NCI-H2196 (cell line): ENCODE data around the gene DENND1A.
"Not testable (repeated sequence)": the region's sequence is repeated elsewhere in the genome, so short reads cannot be mapped to it uniquely, and the experiment has no call there.

Experiments
- DNase-seq: peaks from one replicate; lab custom pipeline; 2025; ENCODE audit not compliant: unreplicated experiment; lab: John Stamatoyannopoulos, UW

The DENND1A gene

DNA sequence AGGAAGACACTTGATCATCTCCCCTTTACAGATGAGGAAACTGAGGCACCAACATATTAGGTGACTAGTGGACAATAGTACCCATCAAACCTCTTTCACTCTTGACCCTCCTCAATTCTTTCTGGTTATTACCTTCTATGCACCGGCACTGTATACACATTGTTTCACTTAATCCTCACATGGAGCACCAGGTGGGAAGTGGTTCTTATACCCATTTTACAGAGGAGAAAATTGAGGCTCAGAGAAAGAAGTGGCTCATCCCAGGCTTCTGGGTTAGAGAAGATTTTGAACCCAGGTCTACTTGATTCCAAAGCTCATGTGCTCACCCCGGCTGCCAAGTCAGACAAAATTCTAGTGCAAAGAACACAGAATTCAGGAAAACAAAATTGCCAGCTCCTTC, 17.4 kb upstream of the DENND1A start:
- DNase-seq, result no peak

DNA sequence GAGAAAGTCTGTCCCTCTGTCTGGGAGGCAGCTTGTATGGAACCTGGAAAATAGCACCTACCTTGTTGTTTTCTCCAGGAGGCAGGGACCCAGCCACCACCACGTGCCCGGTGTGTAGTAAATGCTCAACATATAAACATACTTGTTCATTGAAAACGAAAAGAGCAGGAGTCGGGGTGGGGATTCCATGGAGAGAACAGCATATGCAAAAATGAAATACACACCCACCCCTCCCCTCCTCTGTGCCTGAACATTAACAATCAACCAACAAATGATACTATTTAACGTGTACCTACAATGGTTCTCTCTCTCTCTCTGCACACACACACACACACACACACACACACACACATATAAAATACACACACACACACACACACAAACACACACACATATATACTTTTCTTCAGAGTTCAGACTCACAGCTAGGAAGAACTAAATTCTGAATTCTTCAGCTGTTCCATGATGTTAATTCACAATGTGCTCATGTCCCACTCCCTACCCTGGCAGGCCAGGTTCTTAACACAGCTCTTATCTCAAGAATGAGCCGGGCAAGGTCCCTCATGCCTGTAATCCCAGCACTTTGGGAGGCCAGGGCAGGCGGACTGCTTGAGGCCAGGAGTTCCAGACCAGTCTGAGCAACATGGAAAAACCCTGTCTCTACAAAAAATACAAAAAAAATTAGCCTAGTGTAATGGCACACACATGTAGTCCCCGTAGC, 16.3 kb upstream of the DENND1A start:
- no peak for DNase-seq

DNA sequence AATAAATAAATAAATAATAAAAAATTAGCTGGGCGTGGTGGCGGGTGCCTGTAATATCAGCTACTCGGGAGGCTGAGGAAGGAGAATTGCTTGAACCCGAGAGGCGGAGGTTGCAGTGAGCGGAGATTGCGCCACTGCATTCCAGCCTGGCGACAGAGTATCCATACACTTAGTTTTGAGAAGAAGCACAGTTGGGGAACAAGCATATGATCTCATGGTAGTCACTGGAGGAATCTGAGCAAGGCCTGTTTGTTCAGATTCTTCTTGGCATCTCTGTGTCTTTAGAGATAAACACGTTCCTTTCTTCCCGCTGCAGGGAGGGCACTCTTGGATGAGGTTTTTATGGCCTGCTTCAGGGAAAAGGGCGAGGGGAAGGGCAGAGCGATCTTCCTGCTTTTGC, 15.6 kb upstream of the DENND1A start:
- DNase-seq, result no peak

DNA sequence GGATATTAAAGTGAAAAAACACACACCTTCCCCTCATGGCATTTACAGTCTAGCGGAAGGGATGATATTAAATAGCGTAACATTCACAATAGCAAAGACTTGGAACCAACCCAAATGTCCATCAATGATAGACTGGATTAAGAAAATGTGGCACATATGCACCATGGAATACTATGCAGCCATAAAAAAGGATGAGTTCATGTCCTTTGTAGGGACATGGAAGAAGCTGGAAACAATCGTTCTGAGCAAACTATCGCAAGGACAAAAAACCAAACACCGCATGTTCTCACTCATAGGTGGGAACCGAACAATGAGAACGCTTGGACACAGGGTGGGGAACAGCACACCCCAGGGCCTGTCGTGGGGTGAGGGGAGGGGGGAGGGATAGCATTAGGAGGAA, 14.5 kb upstream of the DENND1A start:
- not testable (repeated sequence) for DNase-seq

DNA sequence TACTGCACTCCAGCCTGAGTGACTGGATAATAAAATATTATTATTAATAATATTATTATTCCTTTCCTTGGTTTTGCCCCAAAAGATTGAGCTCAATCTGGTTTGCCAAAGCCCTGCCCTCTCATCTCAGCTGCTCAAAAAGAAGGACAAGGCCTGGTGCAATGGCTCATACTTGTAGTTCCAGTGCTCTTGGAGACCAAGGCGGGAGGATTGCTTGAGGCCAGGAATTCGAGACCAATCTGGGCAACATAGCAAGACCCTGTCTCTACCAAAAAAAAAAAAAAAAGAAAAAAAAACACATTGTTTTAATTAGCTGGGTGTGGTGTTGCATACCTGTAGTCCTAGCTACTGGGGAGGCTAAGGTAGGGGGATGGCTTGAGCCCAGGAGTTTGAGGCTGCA, 13.7 kb upstream of the DENND1A start:
- DNase-seq, result no peak

DNA sequence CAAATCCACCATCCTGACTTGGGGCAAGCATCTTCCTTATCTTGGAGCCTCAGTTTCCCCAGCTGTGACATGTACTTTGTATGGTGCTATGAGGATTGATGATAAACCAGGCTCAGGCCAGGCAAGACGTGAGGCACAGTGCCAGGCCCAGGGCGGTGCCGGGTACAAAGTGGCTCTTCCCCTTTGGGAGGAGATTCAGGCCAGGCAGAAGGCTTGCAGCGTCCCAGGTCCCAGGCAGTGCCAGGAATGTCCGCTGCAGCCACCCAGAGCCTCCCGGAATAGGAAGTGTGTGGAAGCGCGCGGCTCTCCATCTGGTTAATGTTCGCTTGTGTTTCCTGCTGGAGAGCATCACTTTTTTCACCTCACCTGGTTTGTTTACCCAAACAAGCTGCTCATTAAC, 12.6 kb upstream of the DENND1A start:
- no peak for DNase-seq

DNA sequence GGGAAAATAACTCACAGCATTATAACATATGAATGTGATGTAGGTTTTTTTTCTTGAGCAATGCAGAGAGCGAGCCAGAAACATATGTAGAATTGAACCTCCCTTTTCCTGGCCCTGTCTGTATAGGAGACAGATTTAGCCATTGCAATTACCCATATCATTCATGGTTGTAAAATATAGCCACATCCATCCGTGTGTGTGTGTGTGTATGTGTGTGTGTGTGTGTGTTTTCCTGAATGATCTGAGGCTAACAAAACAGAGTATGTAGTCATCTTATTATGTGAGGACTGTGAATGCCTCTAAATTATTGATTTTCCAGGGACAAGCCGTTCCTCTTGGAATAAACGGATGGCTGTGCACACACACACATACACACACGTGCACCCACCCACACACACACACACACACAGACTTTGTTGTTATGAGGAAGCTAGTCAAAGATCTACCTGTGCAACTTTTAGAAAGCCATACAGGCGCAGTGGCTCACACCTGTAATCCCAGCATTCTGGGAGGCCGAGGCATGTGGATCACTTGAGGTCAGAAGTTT, 11.7 kb upstream of the DENND1A start:
- DNase-seq, result no peak

DNA sequence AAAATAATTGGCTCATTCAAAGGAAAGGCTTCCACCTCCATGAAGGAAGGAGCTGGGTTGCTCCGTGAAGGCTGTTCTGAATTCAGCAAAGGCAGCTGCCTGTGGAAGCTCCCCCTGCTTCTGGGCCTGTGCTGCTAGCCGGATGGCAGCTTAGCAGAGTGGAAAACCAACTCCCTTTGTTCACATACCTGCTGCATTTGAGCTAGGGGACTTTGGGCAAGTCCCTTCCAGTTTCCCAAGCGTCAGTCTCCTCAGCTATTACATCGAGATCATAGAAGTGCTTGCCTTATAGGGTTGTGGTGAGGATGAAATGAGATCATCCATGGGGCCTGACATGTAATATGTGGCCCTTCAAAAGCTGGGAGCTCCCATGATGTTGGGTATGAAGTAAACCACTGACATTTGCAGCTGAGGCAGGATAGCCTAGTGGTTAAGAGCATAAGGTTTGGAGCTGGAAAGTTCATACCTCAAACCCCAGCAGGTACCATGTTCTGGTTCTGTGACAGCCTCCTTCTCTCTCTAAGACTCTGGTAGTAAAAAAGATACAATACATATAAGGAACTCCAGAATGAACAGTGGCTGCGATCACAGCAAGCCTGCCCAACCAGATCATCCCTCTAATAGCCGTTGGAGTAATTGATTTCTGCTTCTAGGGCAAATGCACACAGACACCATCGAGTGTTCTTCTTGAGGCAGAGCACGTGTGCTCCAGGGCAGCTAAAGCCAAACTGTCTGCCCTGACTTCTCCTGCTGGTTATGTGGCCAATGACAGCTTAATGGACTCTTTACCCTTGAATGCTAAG, 11.0 kb upstream of the DENND1A start:
- DNase-seq, result no peak

DNA sequence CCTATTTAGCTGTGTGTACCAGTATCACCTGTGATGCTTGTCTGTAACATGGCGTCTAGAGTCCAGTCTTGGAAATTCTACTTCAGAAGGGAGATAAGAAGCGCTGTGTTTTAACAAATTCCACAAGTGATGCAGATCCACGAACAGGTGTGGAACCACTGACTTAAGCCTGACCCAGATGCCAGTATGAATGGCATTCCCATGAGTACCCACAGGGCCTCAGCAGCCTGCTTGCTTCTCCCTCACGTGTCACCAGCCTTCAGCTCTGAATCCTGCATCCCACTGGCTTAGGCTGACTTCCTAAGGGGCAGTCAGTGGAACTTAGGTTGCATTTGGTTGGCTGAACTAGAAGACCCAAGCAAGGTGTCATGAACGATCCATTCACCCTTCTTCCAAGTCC, 8.5 kb upstream of the DENND1A start:
- DNase-seq, result no peak

DNA sequence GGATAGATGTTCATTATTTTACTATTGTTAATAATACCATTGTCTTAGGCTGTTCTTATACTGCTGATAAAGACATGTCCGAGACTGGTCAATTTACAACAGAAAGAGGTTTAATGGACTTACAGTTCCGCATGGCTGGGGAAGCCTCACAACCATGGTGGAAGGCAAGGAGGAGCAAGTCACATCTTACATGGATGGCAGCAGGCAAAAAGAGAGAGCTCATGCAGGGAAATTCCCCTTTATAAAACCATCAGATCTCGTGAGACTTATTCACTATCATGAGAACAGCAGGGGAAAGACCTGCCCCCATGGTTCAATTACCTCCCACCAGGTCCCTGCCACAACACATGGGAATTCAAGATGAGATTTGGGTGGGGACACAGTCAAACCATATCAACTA, 6.6 kb upstream of the DENND1A start:
- not testable (repeated sequence) for DNase-seq

DNA sequence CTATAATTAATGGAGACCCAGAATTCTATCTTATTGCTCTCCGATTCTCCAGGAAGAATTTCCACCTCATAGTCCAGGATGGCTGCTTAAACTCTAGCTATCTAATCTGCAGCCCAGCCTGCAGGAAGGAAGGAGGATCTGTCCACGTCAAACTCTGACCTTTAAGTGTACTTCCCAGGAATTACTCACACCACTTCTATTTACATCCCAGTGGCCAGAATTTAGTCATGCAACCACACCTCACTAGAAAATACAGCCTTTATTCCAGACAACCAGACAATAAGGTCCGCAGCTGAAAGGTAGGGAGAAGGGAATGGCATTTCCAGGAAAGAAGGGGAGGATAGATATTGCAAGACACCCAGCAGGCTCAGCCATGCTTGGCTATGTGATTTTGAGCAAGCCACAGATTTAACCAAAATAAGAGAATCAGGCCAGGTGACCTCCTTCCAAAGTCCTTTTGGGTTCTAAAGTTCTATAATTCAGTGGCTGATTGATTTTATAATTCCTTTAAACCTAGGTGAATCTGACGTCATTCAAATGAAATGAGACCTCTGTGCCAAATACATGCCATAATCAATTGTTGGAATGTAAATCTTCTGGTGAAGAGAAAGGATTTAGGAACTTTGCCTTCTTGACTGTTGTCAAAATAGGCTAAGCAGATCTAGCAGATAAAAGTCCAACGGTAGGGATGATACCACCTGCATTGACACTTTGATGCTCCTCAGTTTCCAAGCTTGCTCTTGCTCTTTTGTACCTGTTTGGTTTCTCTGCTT, 3.7 kb upstream of the DENND1A start:
- no peak for DNase-seq

DNA sequence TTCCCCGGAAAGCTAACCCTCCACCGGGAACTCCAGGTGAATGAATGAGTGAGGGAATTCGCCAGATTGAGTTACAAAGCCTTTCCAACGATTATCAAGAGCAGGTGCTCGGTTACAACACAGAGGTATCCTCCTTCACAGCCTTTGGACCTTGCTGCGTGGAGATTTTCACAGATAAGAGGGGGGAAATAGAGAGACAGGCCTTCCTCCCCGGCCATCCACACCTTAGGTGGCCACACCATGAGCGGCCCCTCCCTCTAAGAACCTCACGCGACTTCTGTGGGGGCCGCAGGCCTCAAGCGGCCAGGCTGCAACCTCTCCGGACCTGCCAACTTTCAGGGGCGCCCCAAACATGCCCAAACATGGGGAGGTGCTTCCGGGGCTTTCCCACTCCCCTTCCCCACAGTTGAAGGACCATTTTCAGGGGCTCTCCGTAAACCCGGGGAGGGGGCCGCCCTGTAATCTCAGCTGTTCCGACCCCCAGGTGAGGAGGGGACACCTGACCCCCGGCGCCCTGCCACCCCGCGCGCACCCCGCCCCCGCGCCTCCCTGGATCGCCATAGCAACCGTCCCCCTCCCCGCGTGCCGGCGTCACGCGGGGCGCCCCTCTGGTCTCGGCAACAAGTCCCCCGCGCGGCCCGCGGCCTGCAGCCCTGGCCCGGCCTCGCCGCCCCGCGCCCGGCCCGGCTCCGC, 603 bp downstream of the DENND1A start:
- peak; percentile 16 for DNase-seq

DNA sequence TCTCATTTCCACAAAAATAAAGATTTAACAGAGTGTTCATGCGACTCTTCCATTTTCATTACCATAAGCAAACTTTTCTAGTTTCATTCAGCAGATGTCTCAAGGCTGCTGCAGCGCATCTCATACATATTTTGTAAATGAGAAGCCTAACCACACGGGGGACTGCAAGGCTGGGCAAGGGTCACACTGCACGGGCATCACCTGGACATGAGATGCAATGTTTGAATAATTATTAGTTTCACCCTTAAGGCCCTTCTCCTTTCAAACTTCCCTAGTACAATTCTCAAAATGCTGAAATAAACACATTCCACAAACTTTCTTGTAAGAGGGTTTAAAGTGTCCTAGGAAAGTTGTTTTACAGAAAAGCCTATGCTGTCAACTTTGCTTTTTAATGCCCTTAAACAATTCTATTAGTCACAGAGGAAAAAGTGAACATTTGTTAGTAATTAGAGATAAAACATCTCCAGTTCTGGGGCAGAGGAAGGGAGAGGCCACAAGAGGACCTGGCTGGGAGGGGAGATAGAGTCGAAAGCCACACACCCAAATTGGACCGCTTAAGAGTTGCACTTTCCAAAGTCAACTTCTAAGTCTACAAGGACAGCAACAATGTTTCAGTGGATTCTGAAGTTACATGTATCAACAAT, 1.3 kb downstream of the DENND1A start:
- DNase-seq, result no peak

DNA sequence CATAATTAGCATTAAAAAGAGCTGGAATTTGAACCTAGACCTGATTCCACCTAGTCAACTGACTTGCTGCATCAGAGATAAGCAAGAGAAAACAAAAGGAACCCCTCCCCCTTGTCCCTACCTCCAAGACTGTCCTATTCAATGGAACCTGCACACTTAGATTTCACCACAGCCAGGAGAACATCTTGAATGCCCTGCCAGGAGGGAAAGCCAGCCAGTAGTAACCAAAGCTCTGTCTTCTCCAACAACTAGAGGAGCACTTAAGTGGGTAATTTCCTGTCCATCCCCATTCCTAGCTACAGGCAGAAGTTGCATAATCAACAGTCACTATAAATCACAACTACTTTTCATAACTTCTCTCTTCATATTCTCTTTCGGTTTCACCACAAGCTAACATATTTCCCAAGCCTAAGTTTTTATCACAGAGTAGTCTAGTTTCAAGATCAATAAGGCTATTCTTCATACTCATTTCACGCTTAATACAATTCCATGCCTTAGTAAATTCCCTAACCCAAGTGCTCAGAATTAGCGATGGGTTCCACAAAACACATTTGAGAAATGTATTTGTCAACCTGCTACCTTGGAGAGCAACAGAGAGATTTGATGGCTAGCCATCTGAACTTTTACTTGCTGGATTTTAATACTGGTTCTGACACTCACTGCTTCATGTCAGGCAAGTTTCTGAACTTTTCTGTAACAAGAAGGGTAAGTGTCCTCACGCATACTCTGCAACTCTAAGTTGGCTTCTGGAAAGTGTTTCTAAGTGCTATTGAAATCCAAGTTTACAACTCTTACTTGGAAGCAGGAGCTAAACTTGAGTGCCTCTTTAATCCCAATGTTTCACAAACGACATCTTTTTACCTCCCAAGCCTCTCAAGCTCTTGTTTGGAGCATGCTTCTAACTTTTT, 2.0 kb downstream of the DENND1A start:
- DNase-seq, result no peak

DNA sequence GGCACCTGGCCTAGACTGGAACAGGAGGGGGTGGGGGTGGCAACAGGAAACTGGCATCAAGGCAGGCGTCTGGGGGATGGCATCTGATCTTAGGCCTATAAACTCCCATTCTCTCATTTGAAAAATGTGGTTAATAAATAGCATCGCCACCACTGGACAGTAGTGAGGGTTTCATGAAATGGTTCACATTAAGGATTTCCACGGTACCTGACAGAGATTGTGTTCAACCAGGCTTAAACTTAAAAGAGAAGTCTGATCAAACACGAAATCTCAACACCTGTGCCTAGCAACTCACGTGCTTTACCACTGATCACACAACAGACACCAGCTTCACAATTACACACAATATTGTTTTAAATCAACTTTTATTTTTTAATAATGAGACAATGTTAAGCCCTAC, 3.0 kb downstream of the DENND1A start:
- DNase-seq, result no peak

DNA sequence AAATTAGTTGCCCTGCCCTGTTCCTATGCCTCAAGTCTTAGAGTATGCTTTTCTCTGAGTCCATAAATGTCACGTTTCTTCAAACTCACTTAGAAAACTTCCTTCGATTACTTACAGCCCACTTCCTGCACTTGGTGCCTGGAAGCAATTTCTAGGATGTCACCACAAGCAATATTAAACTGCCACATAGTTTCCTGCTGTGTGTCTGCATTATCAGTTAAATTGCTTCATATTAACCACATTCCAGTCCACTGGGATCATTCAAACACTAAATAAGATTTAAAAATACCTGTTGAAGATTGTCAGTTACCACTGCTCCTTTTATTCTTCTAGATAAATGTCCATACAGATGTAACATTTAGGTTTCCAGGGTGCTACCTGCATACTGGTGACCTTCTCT, 4.1 kb downstream of the DENND1A start:
- DNase-seq, result no peak

DNA sequence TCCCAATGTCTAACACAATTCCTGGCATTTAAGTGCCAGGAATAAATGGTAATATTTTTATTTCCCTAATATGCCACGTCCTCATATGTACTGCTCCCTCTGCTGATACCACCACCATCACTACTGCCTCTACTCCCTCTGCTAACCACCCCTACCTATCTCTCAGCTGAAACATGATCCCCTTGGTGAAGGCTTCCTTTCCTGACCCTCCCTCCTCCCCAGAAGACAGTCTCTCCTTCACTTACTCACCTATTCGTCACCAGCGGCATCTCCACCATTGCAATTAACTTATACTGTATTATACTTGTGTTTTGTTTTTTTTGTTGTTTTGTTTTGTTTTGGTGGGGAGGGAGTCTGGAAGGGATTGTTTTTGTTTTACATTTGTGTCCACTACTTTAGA, 4.8 kb downstream of the DENND1A start:
- no peak for DNase-seq

DNA sequence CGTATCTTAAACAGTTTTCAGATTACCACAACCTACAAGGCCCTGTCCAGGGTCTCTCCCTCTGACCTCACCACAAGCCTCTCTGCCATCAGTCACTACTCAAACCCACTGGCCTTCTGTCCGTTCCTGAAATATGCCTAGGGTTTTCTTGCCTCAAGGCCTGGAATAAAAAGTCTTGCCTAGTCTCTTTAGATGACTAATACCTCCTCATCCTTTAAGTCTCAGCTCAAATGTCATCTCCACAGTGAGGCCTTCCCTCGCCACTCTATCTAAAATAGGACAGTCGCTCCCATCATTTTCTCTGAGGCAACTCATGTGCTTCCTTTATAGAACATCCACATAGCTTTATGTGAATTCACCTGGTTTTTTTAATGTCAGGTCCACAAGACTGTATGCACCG, 5.2 kb downstream of the DENND1A start:
- no peak for DNase-seq

DNA sequence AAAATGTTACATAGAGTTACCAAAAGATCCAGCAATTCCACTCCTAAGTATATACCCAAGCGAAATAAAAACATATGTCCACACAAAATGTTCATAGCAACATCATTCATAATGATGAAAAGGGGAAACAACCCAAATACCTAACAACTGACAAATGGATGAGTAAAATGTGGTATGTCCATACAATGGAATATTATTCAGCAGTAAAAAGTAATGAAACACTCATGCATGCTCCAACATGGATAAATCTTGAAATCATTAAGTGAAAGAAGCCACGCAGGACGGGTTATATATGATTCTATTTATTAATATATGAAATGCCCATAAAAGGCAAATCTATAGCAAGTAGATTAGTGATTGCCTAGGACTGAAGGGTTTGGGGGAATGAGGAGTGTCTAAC, 6.0 kb downstream of the DENND1A start:
- no peak for DNase-seq

DNA sequence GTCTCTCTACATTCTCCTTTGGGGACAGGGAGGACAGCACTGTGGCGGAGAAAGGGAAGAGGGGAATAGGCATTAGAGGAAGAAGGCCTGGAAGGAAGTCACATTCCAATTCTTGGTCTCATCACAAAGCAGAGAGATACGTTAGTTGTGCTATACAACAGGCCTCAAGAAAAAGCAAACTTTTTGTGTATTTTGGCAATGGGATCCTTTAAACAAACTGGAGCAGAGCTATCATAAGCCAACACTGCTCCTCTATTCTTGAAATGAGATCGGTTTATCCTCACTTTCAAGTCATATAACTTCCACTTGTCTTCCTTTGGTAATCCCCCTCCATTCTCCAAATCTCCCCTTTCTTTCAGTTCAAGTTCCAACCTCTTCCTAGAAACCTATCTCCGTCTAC, 6.5 kb downstream of the DENND1A start:
- no peak for DNase-seq
